GM12891 (cell line): ENCODE measurements around the gene KIF13A.

Experiments
- POLR2A ChIP-seq: IDR thresholded peaks from 2 replicates; pipeline ENCODE4 v1.6.1; 2011; ENCODE audit warnings: low read depth, low read length, control low read depth
- POLR2AphosphoS5 ChIP-seq: IDR thresholded peaks from 2 replicates; pipeline ENCODE4 v1.6.1; 2011; ENCODE audit warnings: low read depth, low read length, control low read depth
- POU2F2 ChIP-seq: IDR thresholded peaks from 2 replicates; pipeline ENCODE4 v1.6.1; 2011; ENCODE audit warnings: low read depth, mild to moderate bottlenecking, control low read depth, low read length, moderate library complexity

- TF ChIP-seq POLR2AphosphoS5: no peak
- TF ChIP-seq POU2F2: no peak
- no peak for TF ChIP-seq POLR2A
Observed at GRCh38 chr6:17972978-17973622, 14.3 kb downstream of the KIF13A start.
